Raji (cell line): ENCODE data around the gene BPIFA2.

Source experiments
- POLR2A ChIP-seq: IDR thresholded peaks from 2 replicates; pipeline ENCODE4 v1.6.1; 2011; ENCODE audit warnings: low read depth, low read length, control low read depth; ENCODE audit not compliant: insufficient read depth

BPIFA2 gene

GRCh38 chr20:33229843-33230242, 61.9 kb downstream of the BPIFA2 start:
- TF ChIP-seq POLR2A: no peak
